Esophagus muscularis mucosa (tissue), 4 donors: ENCODE results near the gene CACNG1.

ENCODE experiments used
- EP300 ChIP-seq: sonication (generic); formaldehyde crosslinking; IDR thresholded peaks from one replicate; pipeline ENCODE4 v1.6.1; 2017; ENCODE audit warnings: antibody characterized with exemption
- POLR2A ChIP-seq: fragments of 450-650 bp; IDR thresholded peaks from one replicate; pipeline ENCODE4 v1.6.1; 2017; ENCODE audit warnings: antibody characterized with exemption, moderate library complexity, mild to moderate bottlenecking, low read depth
- POLR2AphosphoS5 ChIP-seq, 2 donors: sonication (generic); formaldehyde crosslinking; IDR thresholded peaks; one replicate each; pipeline ENCODE4 v1.6.1; 2017; ENCODE audit warnings: antibody characterized with exemption in 2 of 2
- TF ChIP-seq, protein P1 (sequence below), 3 experiments: fragments of 200-600 bp in 2 of 3; fragments of 450-650 bp in 1 of 3; sonication (generic) in 2 of 3; IDR thresholded peaks; one replicate each; pipeline ENCODE4 v1.5.1; 2017 to 2019; ENCODE audit warnings: antibody characterized with exemption in 3 of 3, mild to moderate bottlenecking in 2 of 3, moderate library complexity in 1 of 3

GRCh38 chr17:67066717-67067116, 22.4 kb downstream of the CACNG1 start:
- TF ChIP-seq, protein P1, sequence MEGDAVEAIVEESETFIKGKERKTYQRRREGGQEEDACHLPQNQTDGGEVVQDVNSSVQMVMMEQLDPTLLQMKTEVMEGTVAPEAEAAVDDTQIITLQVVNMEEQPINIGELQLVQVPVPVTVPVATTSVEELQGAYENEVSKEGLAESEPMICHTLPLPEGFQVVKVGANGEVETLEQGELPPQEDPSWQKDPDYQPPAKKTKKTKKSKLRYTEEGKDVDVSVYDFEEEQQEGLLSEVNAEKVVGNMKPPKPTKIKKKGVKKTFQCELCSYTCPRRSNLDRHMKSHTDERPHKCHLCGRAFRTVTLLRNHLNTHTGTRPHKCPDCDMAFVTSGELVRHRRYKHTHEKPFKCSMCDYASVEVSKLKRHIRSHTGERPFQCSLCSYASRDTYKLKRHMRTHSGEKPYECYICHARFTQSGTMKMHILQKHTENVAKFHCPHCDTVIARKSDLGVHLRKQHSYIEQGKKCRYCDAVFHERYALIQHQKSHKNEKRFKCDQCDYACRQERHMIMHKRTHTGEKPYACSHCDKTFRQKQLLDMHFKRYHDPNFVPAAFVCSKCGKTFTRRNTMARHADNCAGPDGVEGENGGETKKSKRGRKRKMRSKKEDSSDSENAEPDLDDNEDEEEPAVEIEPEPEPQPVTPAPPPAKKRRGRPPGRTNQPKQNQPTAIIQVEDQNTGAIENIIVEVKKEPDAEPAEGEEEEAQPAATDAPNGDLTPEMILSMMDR (IDR thresholded peaks at IDR 0.05): no peak
- TF ChIP-seq POLR2AphosphoS5 (IDR thresholded peaks at IDR 0.05): no peak
- no peak for TF ChIP-seq POLR2A
- no peak for TF ChIP-seq EP300
